ENCODE measurements around the gene FOXA3.

The FOXA3 gene

DNA sequence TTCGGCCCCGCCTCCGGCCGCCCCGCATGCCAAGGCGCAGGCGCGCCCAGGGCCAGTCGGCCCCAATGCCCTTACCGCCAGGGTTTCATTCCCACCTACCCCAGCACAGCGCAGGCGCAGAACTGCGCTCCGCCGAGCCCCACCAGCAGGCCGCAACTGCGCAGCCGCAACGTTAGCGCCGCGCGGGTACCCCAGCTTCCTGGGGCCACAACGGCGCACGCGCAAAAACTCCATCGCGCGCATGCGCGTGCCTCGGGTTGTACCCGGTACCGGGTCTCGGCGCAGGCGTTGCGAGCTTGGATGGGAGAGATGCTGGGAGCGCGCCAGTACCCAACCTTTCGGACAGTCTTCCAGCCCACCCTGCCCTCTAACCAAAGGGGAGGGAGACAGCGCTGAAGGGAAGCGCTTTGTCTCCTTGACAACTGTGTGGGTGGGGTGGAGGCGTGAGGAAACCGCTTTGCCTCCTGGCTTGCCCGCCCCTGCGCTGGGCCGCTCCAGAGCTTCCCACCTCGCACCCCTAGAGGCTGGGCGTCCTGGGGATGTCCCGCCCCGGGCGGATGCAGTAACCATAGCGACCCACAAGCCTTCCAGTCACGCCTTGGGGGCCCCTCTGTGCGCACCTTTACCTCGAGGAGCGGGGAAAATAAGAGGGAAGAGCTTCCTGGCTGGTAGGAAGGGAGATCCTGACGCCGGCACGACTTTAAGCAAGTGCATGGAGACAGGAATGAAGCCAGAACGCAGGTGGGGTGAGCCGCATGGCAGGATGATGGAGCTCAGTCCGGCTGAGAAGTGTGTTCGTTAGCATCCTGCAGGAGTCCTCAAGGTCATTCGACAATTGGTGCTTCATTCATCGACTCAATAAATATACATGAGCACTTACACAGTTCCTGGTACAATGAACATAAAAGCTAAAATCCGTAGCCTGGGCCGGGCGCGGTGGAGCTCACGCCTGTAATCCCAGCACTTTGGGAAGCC lies 38.8 kb downstream of the FOXA3 start:
- no peaks in the 10 kb centered on the region for H3K9me3 ChIP-seq (ENCODE audit: insufficient read depth, low read length)
- H4K20me1 ChIP-seq (ENCODE audit: low read depth, low read length): no peaks in the 10 kb centered on the region
- H3K4me2 ChIP-seq (ENCODE audit: low read depth, low read length, poor library complexity, severe bottlenecking): peak overlapping the region; percentile 80
- H3F3A ChIP-seq (ENCODE audit: insufficient read depth): no peaks in the 10 kb centered on the region
- peak overlapping the region; percentile 36 for H2AFZ ChIP-seq (ENCODE audit: low read depth, low read length, severe bottlenecking)
- H3K4me3 ChIP-seq (ENCODE audit: insufficient read depth, low read length, poor library complexity, severe bottlenecking): peak overlapping the region; percentile 77
- TF ChIP-seq EZH2phosphoT487 (conservative IDR thresholded peaks at IDR 0.05; ENCODE audit: low read length): no peak
- TF ChIP-seq, protein P1, sequence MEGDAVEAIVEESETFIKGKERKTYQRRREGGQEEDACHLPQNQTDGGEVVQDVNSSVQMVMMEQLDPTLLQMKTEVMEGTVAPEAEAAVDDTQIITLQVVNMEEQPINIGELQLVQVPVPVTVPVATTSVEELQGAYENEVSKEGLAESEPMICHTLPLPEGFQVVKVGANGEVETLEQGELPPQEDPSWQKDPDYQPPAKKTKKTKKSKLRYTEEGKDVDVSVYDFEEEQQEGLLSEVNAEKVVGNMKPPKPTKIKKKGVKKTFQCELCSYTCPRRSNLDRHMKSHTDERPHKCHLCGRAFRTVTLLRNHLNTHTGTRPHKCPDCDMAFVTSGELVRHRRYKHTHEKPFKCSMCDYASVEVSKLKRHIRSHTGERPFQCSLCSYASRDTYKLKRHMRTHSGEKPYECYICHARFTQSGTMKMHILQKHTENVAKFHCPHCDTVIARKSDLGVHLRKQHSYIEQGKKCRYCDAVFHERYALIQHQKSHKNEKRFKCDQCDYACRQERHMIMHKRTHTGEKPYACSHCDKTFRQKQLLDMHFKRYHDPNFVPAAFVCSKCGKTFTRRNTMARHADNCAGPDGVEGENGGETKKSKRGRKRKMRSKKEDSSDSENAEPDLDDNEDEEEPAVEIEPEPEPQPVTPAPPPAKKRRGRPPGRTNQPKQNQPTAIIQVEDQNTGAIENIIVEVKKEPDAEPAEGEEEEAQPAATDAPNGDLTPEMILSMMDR (IDR thresholded peaks at IDR 0.05; ENCODE audit: insufficient read depth, low read length, poor library complexity, severe bottlenecking): no peak
- H3K79me2 ChIP-seq (ENCODE audit: insufficient read depth, low read length): peaks cover 17% of the 10 kb centered on the region; the same call in 1 of the 2 replicates
- peak overlapping the region; percentile 49; the same call in 1 of the 2 replicates for H3K27ac ChIP-seq (ENCODE audit: low read depth, low read length)
- no peaks in the 10 kb centered on the region for H3K36me3 ChIP-seq (ENCODE audit: low read length)
- no peaks in the 10 kb centered on the region for H3K9me2 ChIP-seq (replicated peaks; ENCODE audit: insufficient read depth, low read length)
- peak overlapping the region; percentile 82 for H3K9ac ChIP-seq (ENCODE audit: low read length)
- no peaks in the 10 kb centered on the region for H3K27me3 ChIP-seq (ENCODE audit: low read length)

GRCh38 chr19:45905011-45905410 lies 40.9 kb downstream of the FOXA3 start:
- H3K27me3 ChIP-seq (ENCODE audit: low read length): no peaks in the 10 kb centered on the region
- no peak overlapping the region for H3K9ac ChIP-seq (ENCODE audit: low read length)
- H3K4me3 ChIP-seq (ENCODE audit: insufficient read depth, low read length, poor library complexity, severe bottlenecking): no peak overlapping the region
- H3K9me3 ChIP-seq (ENCODE audit: insufficient read depth, low read length): no peaks in the 10 kb centered on the region
- no peaks in the 10 kb centered on the region for H3F3A ChIP-seq (ENCODE audit: insufficient read depth)
- H4K20me1 ChIP-seq (ENCODE audit: low read depth, low read length): no peaks in the 10 kb centered on the region
- no peaks in the 10 kb centered on the region for H3K36me3 ChIP-seq (ENCODE audit: low read length)
- no peak overlapping the region for H2AFZ ChIP-seq (ENCODE audit: low read depth, low read length, severe bottlenecking)
- TF ChIP-seq, protein P1 (IDR thresholded peaks at IDR 0.05; ENCODE audit: insufficient read depth, low read length, poor library complexity, severe bottlenecking): no peak
- TF ChIP-seq EZH2phosphoT487 (conservative IDR thresholded peaks at IDR 0.05; ENCODE audit: low read length): no peak
- peaks cover 17% of the 10 kb centered on the region; the same call in 1 of the 2 replicates for H3K79me2 ChIP-seq (ENCODE audit: insufficient read depth, low read length)
- H3K27ac ChIP-seq (ENCODE audit: low read depth, low read length): no peak overlapping the region
- no peaks in the 10 kb centered on the region for H3K9me2 ChIP-seq (replicated peaks; ENCODE audit: insufficient read depth, low read length)
- no peak overlapping the region for H3K4me2 ChIP-seq (ENCODE audit: low read depth, low read length, poor library complexity, severe bottlenecking)

DNA sequence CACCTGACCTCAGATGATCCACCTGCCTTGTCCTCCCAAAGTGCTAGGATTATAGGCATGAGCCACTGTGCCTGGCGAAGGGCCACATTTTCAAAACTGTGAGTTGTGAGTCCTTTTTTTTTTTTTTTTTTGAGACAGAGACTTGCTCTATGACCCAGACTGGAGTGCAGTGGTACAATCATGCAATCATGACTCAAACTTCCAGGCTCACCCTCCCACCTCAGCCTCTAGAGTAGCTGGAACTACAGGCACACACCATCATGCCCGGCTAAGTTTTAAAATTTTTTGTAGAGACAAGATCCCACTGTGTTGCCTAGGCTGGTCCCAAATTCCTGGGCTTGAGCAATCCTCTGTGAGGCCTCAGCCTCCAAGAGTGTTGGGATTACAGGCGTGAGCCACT lies 42.1 kb downstream of the FOXA3 start:
- no peaks in the 10 kb centered on the region for H3K36me3 ChIP-seq (ENCODE audit: low read length)
- H2AFZ ChIP-seq (ENCODE audit: low read depth, low read length, severe bottlenecking): no peak overlapping the region

More for the DNA sequence above, 42.1 kb downstream of the FOXA3 start:
- Histone ChIP-seq H3K27ac (ENCODE audit: low read depth, low read length) (no peak overlapping the region), H4K20me1 (ENCODE audit: low read depth, low read length) (no peaks in the 10 kb centered on the region), H3K9me2 (replicated peaks; ENCODE audit: insufficient read depth, low read length) (no peaks in the 10 kb centered on the region), H3K79me2 (ENCODE audit: insufficient read depth, low read length) (peaks cover 9% of the 10 kb centered on the region; the same call in 1 of the 2 replicates), H3F3A (ENCODE audit: insufficient read depth) (no peaks in the 10 kb centered on the region), H3K9me3 (ENCODE audit: insufficient read depth, low read length) (no peaks in the 10 kb centered on the region), H3K4me2 (ENCODE audit: low read depth, low read length, poor library complexity, severe bottlenecking) (no peak overlapping the region), H3K4me3 (ENCODE audit: insufficient read depth, low read length, poor library complexity, severe bottlenecking) (no peak overlapping the region), H3K27me3 (ENCODE audit: low read length) (no peaks in the 10 kb centered on the region), H3K9ac (ENCODE audit: low read length) (no peak overlapping the region)
- no peak for TF ChIP-seq EZH2phosphoT487 (conservative IDR thresholded peaks at IDR 0.05; ENCODE audit: low read length)
- TF ChIP-seq, protein P1 (IDR thresholded peaks at IDR 0.05; ENCODE audit: insufficient read depth, low read length, poor library complexity, severe bottlenecking): no peak
